DMS79 (cell line): ENCODE results near the gene TGFA.
A peak's percentile ranks its signal among the peaks of the same experiment; 100 is the strongest.

ENCODE experiments used
- DNase-seq: peaks from one replicate; lab custom pipeline; 2025; lab: John Stamatoyannopoulos, UW

The TGFA gene

GRCh38 chr2:70463581-70463980, 90.0 kb downstream of the TGFA start:
- DNase-seq: no peak

GRCh38 chr2:70461981-70462876, 91.4 kb downstream of the TGFA start:
- DNase-seq: no peak

GRCh38 chr2:70461414-70461813, 92.2 kb downstream of the TGFA start:
- DNase-seq: no peak

- no peak for DNase-seq
These were observed 93.3 kb downstream of the TGFA start for GRCh38 chr2:70460333-70460732.

GRCh38 chr2:70458661-70459060, 95.0 kb downstream of the TGFA start:
- DNase-seq: no peak

GRCh38 chr2:70456585-70457495, 96.8 kb downstream of the TGFA start:
- DNase-seq: no peak

GRCh38 chr2:70454936-70455544, 98.6 kb downstream of the TGFA start:
- DNase-seq: no peak

GRCh38 chr2:70450641-70451250, 102.9 kb downstream of the TGFA start:
- DNase-seq: no peak

GRCh38 chr2:70448041-70448440, 105.6 kb downstream of the TGFA start:
- DNase-seq: no peak

GRCh38 chr2:70443726-70444125, 109.9 kb downstream of the TGFA start:
- DNase-seq: no peak

- DNase-seq: no peak
These were observed 110.6 kb downstream of the TGFA start for GRCh38 chr2:70443078-70443465.

GRCh38 chr2:70442301-70443077, 111.1 kb downstream of the TGFA start:
- no peak for DNase-seq

- no peak for DNase-seq
These were observed 113.0 kb downstream of the TGFA start for GRCh38 chr2:70440621-70441020.

GRCh38 chr2:70435138-70435537, 118.5 kb downstream of the TGFA start:
- DNase-seq: no peak

GRCh38 chr2:70433315-70433714, 120.3 kb downstream of the TGFA start:
- no peak for DNase-seq

- DNase-seq: no peak
These were observed 121.8 kb downstream of the TGFA start for GRCh38 chr2:70431716-70432347.

GRCh38 chr2:70426341-70426740, 127.3 kb downstream of the TGFA start:
- no peak for DNase-seq

GRCh38 chr2:70425682-70426301, 127.8 kb downstream of the TGFA start:
- DNase-seq: no peak

- no peak for DNase-seq
These were observed 132.9 kb downstream of the TGFA start for GRCh38 chr2:70420740-70421139.

GRCh38 chr2:70420143-70420542, 133.5 kb downstream of the TGFA start:
- DNase-seq: peak; percentile 99
